ENCODE data around the gene NSRP1. TPM values are rescaled to one million over a fixed set of nuclear protein-coding genes. Genes with fewer than 3 reads are reported as not detected.

Gene NSRP1
- total and polyA plus RNA-seq, 2 of the 4 experiments (the other 2 are of a cell fraction) = 3.4 to 14.2 TPM

DNA sequence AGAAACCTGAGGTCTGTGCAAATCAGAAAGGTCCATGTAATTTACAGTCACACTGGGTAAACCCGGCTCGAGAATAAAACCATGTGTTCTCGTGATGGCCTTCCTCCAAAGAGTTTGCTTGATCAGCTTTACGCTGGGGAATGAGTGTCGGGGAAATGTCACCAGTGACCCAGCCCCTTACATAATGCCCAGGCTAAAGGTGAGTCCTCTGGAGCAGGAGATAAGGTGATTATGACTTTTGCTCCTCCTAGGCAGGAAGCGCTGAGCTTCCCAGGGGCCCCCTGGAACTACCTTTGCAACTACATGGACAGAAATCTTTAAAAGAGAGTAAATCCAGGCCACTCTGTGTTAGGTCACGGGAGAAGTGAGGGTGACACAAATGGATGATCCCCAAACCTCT is 103.2 kb downstream of the NSRP1 start:
- H2AFZ ChIP-seq (replicated peaks; ENCODE audit: low read length, poor library complexity) = no peak overlapping the region
- dilution Hi-C loops (cut with HindIII; ENCODE audit: low sequenced_read_pairs, unreplicated experiment) (no loop called here), intact Hi-C loops (cut with micrococcal nuclease) (no loop called here), in situ Hi-C loops (cut with MboI; ENCODE audit: low sequenced_read_pairs) (no loop called here)
- H3K14ac ChIP-seq (replicated peaks; ENCODE audit: low read depth, low read length) = no peak overlapping the region
- no peak overlapping the region for H3K23ac ChIP-seq (ENCODE audit: low read depth, low read length)
- no peaks in the 10 kb centered on the region for H3K36me3 ChIP-seq (ENCODE audit: control insufficient read depth, insufficient read depth, low read length)
- no peak overlapping the region for H2AK5ac ChIP-seq (ENCODE audit: low read depth, low read length)
- DNase-seq (no peak), ATAC-seq (ENCODE audit: low read depth) (no peak)
- H4K8ac ChIP-seq (ENCODE audit: low read depth in 2 of 2, low read length in 2 of 2) = no peak overlapping the region
- no peaks in the 10 kb centered on the region for H3K4me1 ChIP-seq (ENCODE audit: control insufficient read depth, insufficient read depth, low read length)
- H3K18ac ChIP-seq (ENCODE audit: low read depth, low read length) = no peak overlapping the region
- no TSS peak for BruUV-seq (replicated peaks)
- no peak overlapping the region for H2AK9ac ChIP-seq (replicated peaks; ENCODE audit: low read depth, low read length, poor library complexity)
- 45% methylated on average over 4 of the region's 7 CpGs; no CpG with 5 or more reads in 1 of the 2 experiments for WGBS, 2 experiments (ENCODE audit: extremely low coverage in 2 of 2, insufficient read length in 1 of 2)
- H3K9me3 ChIP-seq (ENCODE audit: control insufficient read depth, insufficient read depth, low read length) = no peaks in the 10 kb centered on the region
- peaks cover 43% of the 10 kb centered on the region for H3K27me3 ChIP-seq (ENCODE audit: control insufficient read depth, insufficient read depth, low read length)
- H2BK15ac ChIP-seq (ENCODE audit: low read depth, low read length) = no peak overlapping the region
- no peak overlapping the region for H3K4ac ChIP-seq (ENCODE audit: low read depth, low read length)
- no peak overlapping the region for H2BK20ac ChIP-seq (ENCODE audit: low read depth, low read length)
- ChIA-PET POLR2A (ENCODE audit: unreplicated experiment) (no interaction called here), CTCF (no interaction called here)
- H4K5ac ChIP-seq (ENCODE audit: low read depth, low read length) = no peak overlapping the region
- H2BK120ac ChIP-seq (ENCODE audit: low read depth, low read length) = no peak overlapping the region
- no peak overlapping the region for H4K91ac ChIP-seq (ENCODE audit: insufficient read depth, low read depth, low read length)
- TF ChIP-seq RCOR1 (IDR thresholded peaks at IDR 0.05; ENCODE audit: insufficient replicate concordance, low read length) (no peak), CHD1 (IDR thresholded peaks at IDR 0.05; ENCODE audit: low read depth, low read length) (no peak), MAZ (IDR thresholded peaks at IDR 0.05; ENCODE audit: borderline replicate concordance, low read depth, low read length) (no peak), MAFK (IDR thresholded peaks at IDR 0.05; ENCODE audit: low read depth, low read length) (no peak), SMC3 (IDR thresholded peaks at IDR 0.05; ENCODE audit: low read depth, low read length) (no peak), POLR2A (IDR thresholded peaks at IDR 0.05; ENCODE audit: low read depth, low read length) (no peak), BHLHE40 (IDR thresholded peaks at IDR 0.05; ENCODE audit: low read depth, low read length) (no peak), MXI1 (IDR thresholded peaks at IDR 0.05; ENCODE audit: borderline replicate concordance, low read depth, low read length) (no peak), RFX5 (IDR thresholded peaks at IDR 0.05; ENCODE audit: low read depth, low read length) (no peak), FOS (IDR thresholded peaks at IDR 0.05; ENCODE audit: low read depth, low read length) (no peak), RAD21 (IDR thresholded peaks at IDR 0.05; ENCODE audit: low read length) (no peak), NFE2L2 (IDR thresholded peaks at IDR 0.05; ENCODE audit: low read depth, low read length) (no peak), CEBPB (IDR thresholded peaks at IDR 0.05; ENCODE audit: low read depth, low read length) (no peak)
- TF ChIP-seq, protein P1, sequence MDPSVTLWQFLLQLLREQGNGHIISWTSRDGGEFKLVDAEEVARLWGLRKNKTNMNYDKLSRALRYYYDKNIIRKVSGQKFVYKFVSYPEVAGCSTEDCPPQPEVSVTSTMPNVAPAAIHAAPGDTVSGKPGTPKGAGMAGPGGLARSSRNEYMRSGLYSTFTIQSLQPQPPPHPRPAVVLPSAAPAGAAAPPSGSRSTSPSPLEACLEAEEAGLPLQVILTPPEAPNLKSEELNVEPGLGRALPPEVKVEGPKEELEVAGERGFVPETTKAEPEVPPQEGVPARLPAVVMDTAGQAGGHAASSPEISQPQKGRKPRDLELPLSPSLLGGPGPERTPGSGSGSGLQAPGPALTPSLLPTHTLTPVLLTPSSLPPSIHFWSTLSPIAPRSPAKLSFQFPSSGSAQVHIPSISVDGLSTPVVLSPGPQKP (IDR thresholded peaks at IDR 0.05; ENCODE audit: borderline replicate concordance, low read depth, low read length) = no peak
- TF ChIP-seq, protein P2, sequence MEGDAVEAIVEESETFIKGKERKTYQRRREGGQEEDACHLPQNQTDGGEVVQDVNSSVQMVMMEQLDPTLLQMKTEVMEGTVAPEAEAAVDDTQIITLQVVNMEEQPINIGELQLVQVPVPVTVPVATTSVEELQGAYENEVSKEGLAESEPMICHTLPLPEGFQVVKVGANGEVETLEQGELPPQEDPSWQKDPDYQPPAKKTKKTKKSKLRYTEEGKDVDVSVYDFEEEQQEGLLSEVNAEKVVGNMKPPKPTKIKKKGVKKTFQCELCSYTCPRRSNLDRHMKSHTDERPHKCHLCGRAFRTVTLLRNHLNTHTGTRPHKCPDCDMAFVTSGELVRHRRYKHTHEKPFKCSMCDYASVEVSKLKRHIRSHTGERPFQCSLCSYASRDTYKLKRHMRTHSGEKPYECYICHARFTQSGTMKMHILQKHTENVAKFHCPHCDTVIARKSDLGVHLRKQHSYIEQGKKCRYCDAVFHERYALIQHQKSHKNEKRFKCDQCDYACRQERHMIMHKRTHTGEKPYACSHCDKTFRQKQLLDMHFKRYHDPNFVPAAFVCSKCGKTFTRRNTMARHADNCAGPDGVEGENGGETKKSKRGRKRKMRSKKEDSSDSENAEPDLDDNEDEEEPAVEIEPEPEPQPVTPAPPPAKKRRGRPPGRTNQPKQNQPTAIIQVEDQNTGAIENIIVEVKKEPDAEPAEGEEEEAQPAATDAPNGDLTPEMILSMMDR (conservative IDR thresholded peaks at IDR 0.05; ENCODE audit: low read depth, low read length) = no peak
- TF ChIP-seq, protein P3, sequence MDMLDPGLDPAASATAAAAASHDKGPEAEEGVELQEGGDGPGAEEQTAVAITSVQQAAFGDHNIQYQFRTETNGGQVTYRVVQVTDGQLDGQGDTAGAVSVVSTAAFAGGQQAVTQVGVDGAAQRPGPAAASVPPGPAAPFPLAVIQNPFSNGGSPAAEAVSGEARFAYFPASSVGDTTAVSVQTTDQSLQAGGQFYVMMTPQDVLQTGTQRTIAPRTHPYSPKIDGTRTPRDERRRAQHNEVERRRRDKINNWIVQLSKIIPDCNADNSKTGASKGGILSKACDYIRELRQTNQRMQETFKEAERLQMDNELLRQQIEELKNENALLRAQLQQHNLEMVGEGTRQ (IDR thresholded peaks at IDR 0.05; ENCODE audit: low read depth, low read length) = no peak
- no peak overlapping the region for H3K4me2 ChIP-seq (ENCODE audit: low read depth, low read length)
- no peak overlapping the region for H3K27ac ChIP-seq (ENCODE audit: insufficient read depth, low read length)
- H4K20me1 ChIP-seq (ENCODE audit: insufficient read depth, low read length) = no peaks in the 10 kb centered on the region
- no peak overlapping the region for H2BK5ac ChIP-seq (ENCODE audit: low read depth, low read length, poor library complexity, severe bottlenecking)
- no peak overlapping the region for H3K4me3 ChIP-seq (ENCODE audit: insufficient read depth, low read depth, low read length)
- H3K79me1 ChIP-seq (ENCODE audit: low read depth in 1 of 2, low read length in 2 of 2) = no peaks in the 10 kb centered on the region
- 0 out of 2 replicates have a peak, but pooled peaks cover 3% of the 10 kb centered on the region for H3K9me1 ChIP-seq (ENCODE audit: insufficient read depth, low read length)
- H3K9ac ChIP-seq (ENCODE audit: low read depth, low read length) = no peak overlapping the region
- H3K56ac ChIP-seq (ENCODE audit: extremely low read depth, insufficient read depth, low read length) = no peak overlapping the region

Measured in IMR-90 (cell line).